OCI-LY3 (cell line): ENCODE results near the gene EIF3L.

Experiments used
- EZH2phosphoT487 ChIP-seq: fragments of 200-600 bp; shearing (Covaris generic); IDR thresholded peaks from 2 replicates; pipeline ENCODE4 v1.6.1; 2018; ENCODE audit warnings: antibody characterized with exemption, mixed run types, low read depth
- TF ChIP-seq, protein P1 (sequence below): fragments of 200-600, 300-600 bp; sonication (generic); IDR thresholded peaks from 2 replicates; pipeline ENCODE4 v1.5.1; 2014; ENCODE audit warnings: antibody characterized with exemption, low read length, low read depth

DNA sequence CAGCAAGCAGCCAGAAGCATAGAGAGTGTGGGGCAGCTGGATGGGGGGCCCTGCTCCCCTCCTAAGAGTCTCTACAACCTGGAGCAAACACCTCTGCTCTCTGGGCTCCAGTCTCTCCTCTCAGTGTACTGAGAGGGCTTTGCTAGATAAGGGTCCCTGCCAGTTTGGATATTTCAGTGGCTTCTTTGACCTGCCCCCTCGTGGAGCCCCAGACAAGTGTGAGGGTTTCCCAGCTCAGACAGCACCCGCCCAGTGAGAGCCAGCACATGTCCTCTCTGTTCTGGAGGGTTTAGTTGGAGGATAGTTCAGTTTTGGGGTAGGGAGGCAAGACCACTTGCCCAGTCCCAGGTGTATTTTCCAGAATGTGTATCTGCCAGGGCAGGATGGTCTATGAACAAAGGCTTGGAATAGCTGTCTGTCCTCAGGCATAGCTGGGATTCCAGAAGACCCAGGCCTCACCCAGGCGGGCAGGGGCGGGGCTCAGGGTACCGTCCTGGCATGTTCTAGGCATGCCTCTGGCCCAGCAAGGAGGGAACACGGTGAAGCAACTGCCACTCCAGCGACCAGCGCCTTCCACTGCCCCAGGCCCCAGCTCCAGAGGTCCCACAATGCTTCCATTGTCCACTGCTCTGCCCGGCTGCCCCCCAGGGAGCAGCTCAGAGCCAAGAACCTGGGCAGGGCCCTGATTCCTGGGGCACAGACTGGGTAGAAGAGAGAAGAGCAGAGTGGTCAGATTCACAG lies 49.4 kb downstream of the EIF3L start:
- no peak for TF ChIP-seq EZH2phosphoT487
- TF ChIP-seq, protein P1, sequence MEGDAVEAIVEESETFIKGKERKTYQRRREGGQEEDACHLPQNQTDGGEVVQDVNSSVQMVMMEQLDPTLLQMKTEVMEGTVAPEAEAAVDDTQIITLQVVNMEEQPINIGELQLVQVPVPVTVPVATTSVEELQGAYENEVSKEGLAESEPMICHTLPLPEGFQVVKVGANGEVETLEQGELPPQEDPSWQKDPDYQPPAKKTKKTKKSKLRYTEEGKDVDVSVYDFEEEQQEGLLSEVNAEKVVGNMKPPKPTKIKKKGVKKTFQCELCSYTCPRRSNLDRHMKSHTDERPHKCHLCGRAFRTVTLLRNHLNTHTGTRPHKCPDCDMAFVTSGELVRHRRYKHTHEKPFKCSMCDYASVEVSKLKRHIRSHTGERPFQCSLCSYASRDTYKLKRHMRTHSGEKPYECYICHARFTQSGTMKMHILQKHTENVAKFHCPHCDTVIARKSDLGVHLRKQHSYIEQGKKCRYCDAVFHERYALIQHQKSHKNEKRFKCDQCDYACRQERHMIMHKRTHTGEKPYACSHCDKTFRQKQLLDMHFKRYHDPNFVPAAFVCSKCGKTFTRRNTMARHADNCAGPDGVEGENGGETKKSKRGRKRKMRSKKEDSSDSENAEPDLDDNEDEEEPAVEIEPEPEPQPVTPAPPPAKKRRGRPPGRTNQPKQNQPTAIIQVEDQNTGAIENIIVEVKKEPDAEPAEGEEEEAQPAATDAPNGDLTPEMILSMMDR = no peak
